Measurements from ENCODE around the gene LRIG2.
A peak's percentile ranks its signal among the peaks of the same experiment; 100 is the strongest.
"Not testable (repeated sequence)": the region's sequence is repeated elsewhere in the genome, so short reads cannot be mapped to it uniquely, and the experiment has no call there.

Gene LRIG2

DNA sequence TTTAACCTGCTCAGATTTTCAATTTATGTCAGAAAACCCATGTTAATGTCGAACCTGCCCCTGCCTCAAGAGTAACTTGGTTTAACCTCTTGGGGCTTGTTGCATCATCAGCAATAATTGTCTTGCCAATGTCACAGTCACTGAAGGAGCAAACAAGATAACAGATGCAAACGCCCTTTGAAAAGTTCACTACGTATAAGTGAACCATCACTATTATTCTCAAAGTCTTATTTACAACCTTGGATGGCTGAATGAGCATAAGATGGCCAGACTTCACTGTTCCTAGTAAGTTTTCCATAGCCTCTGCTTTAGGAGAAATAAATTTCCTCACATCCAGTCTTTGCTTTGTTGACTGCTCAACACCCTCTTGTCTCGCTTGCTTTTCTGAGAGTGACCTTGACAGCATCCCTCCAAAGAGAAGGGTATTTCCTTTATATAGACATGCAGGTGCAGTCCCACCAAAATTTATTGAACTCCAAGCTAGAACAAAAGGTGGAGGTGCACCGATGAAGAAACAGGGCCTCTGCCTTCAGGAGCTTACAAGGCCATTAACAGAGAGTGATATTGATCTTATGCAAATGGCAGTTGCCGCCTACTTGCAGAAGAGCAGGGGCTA lies 749 bp upstream of the LRIG2 start:
- DNase-seq (ENCODE audit: low read depth), result no peak
- peak overlapping the region; percentile 65 for H3K4me3 ChIP-seq (ENCODE audit: control insufficient read depth, low read depth, low read length)
- TF ChIP-seq, protein P1, sequence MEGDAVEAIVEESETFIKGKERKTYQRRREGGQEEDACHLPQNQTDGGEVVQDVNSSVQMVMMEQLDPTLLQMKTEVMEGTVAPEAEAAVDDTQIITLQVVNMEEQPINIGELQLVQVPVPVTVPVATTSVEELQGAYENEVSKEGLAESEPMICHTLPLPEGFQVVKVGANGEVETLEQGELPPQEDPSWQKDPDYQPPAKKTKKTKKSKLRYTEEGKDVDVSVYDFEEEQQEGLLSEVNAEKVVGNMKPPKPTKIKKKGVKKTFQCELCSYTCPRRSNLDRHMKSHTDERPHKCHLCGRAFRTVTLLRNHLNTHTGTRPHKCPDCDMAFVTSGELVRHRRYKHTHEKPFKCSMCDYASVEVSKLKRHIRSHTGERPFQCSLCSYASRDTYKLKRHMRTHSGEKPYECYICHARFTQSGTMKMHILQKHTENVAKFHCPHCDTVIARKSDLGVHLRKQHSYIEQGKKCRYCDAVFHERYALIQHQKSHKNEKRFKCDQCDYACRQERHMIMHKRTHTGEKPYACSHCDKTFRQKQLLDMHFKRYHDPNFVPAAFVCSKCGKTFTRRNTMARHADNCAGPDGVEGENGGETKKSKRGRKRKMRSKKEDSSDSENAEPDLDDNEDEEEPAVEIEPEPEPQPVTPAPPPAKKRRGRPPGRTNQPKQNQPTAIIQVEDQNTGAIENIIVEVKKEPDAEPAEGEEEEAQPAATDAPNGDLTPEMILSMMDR (IDR thresholded peaks at IDR 0.05; ENCODE audit: control insufficient read depth, insufficient read depth, low read depth, low read length, missing control alignments), result no peak

DNA sequence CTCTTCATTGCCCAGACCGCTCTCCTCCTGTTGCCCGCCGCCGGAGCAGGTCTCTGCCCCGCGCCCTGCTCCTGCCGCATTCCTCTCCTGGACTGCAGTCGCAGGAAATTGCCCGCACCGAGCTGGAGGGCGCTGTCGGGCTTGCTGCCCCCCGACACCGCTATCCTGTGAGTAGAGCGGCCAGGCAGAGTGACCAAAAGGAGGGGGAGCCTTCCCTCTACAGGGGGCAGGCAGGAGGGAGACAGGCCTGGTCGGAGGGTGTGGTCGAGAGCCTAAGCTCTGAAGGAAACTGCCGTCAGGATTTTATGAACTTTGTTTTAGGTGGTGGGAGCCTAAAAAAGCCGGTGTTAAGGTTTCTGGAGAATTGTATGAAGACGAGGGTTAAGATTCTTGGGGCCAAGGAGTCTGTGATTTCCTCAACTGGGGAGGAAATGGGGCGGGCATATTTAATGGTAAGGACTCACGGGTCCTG lies 517 bp downstream of the LRIG2 start:
- TF ChIP-seq, protein P1 (IDR thresholded peaks at IDR 0.05; ENCODE audit: control insufficient read depth, insufficient read depth, low read depth, low read length, missing control alignments), result peak; percentile 64

DNA sequence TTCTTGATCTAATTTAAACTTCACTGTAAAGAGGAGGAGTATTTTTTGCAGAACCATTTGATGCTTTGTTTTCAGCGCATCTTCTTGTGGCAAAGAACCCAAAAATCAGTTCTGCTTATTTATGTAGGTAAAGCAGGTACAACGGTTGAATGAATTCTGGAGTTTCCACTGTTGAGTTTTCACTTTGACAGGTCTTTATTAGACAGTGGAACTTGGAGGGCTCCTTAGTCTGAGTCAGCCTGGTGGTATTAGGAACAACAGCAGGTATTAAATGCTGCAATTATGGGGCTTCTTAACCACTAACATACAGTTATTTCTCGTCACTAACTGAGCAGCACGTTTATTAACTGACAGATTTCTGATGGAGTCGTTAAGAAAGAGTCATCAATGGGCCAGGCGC lies 1.2 kb downstream of the LRIG2 start:
- TF ChIP-seq, protein P1 (IDR thresholded peaks at IDR 0.05; ENCODE audit: control insufficient read depth, insufficient read depth, low read depth, low read length, missing control alignments), result no peak
- H3K4me3 ChIP-seq (ENCODE audit: control insufficient read depth, low read depth, low read length), result peak overlapping the region; percentile 65
- DNase-seq (ENCODE audit: low read depth), result no peak

More for the DNA sequence above, 517 bp downstream of the LRIG2 start:
- DNase-seq (ENCODE audit: low read depth), result peak; percentile 13
- peak overlapping the region; percentile 65 for H3K4me3 ChIP-seq (ENCODE audit: control insufficient read depth, low read depth, low read length)

DNA sequence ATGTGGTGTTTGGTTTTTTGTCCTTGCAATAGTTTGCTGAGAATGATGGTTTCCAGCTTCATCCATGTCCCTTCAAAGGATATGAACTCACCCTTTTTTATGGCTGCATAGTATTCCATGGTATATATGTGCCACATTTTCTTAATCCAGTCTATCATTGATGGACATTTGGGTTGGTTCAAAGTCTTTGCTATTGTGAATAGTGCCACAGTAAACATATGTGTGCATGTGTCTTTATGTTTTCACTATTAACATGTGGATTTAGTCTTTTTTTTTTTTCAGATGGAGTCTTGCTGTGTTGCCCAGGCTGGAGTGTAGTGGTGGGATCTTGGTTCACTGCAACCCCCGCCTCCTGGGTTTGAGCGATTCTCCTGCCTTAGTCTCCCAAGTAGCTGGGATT lies 5.0 kb downstream of the LRIG2 start:
- DNase-seq (ENCODE audit: low read depth); H3K4me3 ChIP-seq (ENCODE audit: control insufficient read depth, low read depth, low read length): not testable (repeated sequence)

DNA sequence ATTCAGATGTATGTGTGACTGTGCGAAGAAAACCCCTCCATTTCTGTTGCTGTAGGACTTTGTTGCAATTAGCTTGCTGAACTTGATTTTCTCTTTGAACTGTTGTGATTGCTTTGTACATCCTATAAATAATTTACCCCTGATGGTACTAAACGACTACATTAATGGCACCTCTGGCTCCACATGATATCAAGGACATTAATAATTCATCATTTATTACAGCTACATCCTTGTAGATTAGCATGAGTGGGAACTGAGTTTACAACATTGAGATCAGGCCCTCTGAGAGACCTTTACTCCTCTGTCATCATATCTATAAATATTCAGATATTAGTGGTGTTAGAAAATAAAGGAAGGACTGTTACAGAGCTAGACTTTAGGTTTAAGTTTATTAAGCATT lies 13.5 kb downstream of the LRIG2 start:
- DNase-seq (ENCODE audit: low read depth), result no peak
- no peak overlapping the region for H3K4me3 ChIP-seq (ENCODE audit: control insufficient read depth, low read depth, low read length)
- TF ChIP-seq, protein P1 (IDR thresholded peaks at IDR 0.05; ENCODE audit: control insufficient read depth, insufficient read depth, low read depth, low read length, missing control alignments), result no peak

DNA sequence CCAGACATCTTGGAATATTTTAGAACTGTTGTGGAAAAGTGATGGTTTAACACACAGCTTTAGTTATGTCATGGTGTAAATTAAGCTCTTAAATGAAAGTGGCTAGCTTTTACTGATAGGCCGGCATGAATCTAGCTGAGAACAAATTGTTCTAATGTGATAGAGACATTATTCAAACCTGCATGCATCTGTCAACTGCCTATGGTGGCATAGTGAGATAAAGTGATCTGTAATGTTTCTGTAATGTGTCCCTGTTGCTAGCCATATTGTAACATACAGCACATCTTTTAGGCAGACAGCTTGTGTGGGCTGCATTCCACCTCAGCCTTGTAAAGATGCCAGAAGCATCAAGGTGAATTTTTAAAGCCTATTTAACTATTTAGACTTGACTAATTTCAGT lies 16.0 kb downstream of the LRIG2 start:
- no peak for DNase-seq (ENCODE audit: low read depth)
- no peak overlapping the region for H3K4me3 ChIP-seq (ENCODE audit: control insufficient read depth, low read depth, low read length)
- TF ChIP-seq, protein P1 (IDR thresholded peaks at IDR 0.05; ENCODE audit: control insufficient read depth, insufficient read depth, low read depth, low read length, missing control alignments), result no peak

DNA sequence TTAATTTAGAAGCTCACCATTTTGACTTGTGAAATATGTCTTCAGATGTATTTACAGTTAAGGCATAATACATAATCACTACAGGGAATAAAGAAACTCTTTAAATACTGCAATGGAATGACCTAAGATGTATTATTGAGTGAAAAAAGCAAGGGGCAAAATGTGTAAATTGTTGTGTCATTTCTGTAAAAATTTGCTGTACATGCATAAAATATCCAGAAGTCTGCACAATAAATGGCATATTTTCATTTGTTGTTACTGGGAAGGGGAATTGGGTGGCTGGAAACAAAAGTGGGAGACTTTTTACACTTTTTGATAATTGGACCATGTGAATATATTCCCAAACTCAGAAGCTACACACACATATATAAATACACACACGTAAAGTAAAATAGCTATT lies 17.1 kb downstream of the LRIG2 start:
- TF ChIP-seq, protein P1 (IDR thresholded peaks at IDR 0.05; ENCODE audit: control insufficient read depth, insufficient read depth, low read depth, low read length, missing control alignments), result no peak
- H3K4me3 ChIP-seq (ENCODE audit: control insufficient read depth, low read depth, low read length), result no peak overlapping the region
- no peak for DNase-seq (ENCODE audit: low read depth)
